ENCODE data around the gene CCDC50.

CCDC50 gene

GRCh38 chr3:191328962-191329653 is at the start of gene CCDC50:
CCDC50 (plus strand) TSS chr3:191329394; CDS start chr3:191329675, 281 bp downstream.
- DNase-seq: no peak

GRCh38 chr3:191280111-191280510 is 49.1 kb upstream of the CCDC50 start:
- DNase-seq: no peak

- no peak for DNase-seq
Observed at GRCh38 chr3:191280882-191281281, 48.3 kb upstream of the CCDC50 start.

GRCh38 chr3:191282251-191283185 is 46.7 kb upstream of the CCDC50 start:
- DNase-seq: no peak

- no peak for DNase-seq
Observed at GRCh38 chr3:191283400-191283799, 45.8 kb upstream of the CCDC50 start.

GRCh38 chr3:191290311-191291025 is 38.7 kb upstream of the CCDC50 start:
- no peak for DNase-seq

GRCh38 chr3:191292243-191293015 is 36.8 kb upstream of the CCDC50 start:
- no peak for DNase-seq

- DNase-seq: no peak
Observed at GRCh38 chr3:191294291-191294690, 34.9 kb upstream of the CCDC50 start.

GRCh38 chr3:191296041-191296541 is 33.1 kb upstream of the CCDC50 start:
- no peak for DNase-seq

- no peak for DNase-seq
Observed at GRCh38 chr3:191298846-191299245, 30.3 kb upstream of the CCDC50 start.

- DNase-seq: no peak
Observed at GRCh38 chr3:191300422-191300821, 28.8 kb upstream of the CCDC50 start.

- no peak for DNase-seq
Observed at GRCh38 chr3:191301017-191301416, 28.2 kb upstream of the CCDC50 start.

- DNase-seq: no peak
Observed at GRCh38 chr3:191301782-191302411, 27.3 kb upstream of the CCDC50 start.

- DNase-seq: no peak
Observed at GRCh38 chr3:191302451-191302850, 26.7 kb upstream of the CCDC50 start.

- no peak for DNase-seq
Observed at GRCh38 chr3:191303596-191303995, 25.6 kb upstream of the CCDC50 start.

- DNase-seq: no peak
Observed at GRCh38 chr3:191306428-191306827, 22.8 kb upstream of the CCDC50 start.

- DNase-seq: no peak
Observed at GRCh38 chr3:191307341-191307740, 21.9 kb upstream of the CCDC50 start.

- DNase-seq: no peak
Observed at GRCh38 chr3:191313296-191313695, 15.9 kb upstream of the CCDC50 start.

- no peak for DNase-seq
Observed at GRCh38 chr3:191314109-191314728, 15.0 kb upstream of the CCDC50 start.

GRCh38 chr3:191316876-191317603 is 12.2 kb upstream of the CCDC50 start:
- DNase-seq: no peak

- DNase-seq: no peak
Observed at GRCh38 chr3:191320316-191320715, 8.9 kb upstream of the CCDC50 start.
